ENCODE measurements around the gene TARDBP. TPM values are rescaled to one million over a fixed set of nuclear protein-coding genes. Genes with fewer than 3 reads are reported as not detected.

TARDBP gene
- polyA plus RNA-seq, 1 donor from 2014 or later, result 129 TPM

DNA sequence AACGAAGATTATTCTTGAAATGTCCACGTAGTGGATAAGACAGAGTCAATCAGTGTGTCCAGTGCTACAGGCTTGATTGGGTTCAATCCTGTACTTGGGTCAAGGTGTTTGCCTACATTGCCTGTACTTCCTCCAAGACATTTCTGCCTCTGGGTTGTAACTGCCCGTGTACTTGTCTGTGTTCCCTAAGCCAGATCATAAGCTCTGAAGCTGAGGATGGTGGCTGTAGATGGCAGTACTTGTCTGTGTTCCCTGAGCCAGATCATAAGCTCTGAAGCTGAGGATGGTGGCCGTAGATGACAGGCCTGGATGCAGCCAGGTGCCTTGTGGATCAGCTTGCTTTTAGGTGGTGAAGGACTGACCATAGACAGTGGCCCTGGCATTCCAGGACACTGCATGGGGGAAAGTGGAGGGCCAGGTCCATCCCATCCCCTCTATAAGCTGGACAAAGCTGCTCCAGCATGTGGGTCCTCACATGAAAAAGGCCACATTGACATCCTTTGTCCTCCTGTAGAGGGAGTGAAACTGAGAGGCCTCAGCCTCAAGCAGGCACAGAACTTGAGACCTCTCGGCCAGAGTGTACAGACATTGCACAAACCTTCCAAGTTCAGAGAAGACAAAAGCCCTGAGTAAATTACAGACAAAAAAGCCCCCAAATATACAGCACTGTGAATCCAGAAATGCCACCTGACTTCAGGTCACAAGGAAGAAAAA, 49.4 kb downstream of the TARDBP start:
- Histone ChIP-seq H3K27me3 (ENCODE audit: insufficient read depth, low read depth, low read length) (no peaks in the 10 kb centered on the region), H3K9me2 (ENCODE audit: insufficient read depth, low read length) (no peaks in the 10 kb centered on the region), H2AFZ (ENCODE audit: low read depth, low read length) (no peak overlapping the region), H3F3A (ENCODE audit: insufficient read depth, low read length, poor library complexity, severe bottlenecking) (no peaks in the 10 kb centered on the region), H3K27ac (ENCODE audit: low read length) (no peak overlapping the region), H3K79me2 (replicated peaks; ENCODE audit: insufficient read depth, low read length) (peaks cover 7% of the 10 kb centered on the region), H3K9me3 (ENCODE audit: low read length) (no peaks in the 10 kb centered on the region), H3K9ac (ENCODE audit: low read length) (no peak overlapping the region), H4K20me1 (ENCODE audit: insufficient read depth) (no peaks in the 10 kb centered on the region), H3K4me2 (ENCODE audit: low read length) (no peak overlapping the region), H3K36me3 (ENCODE audit: insufficient read depth, low read length) (peaks cover 10% of the 10 kb centered on the region), H3K4me3 (ENCODE audit: low read length) (no peak overlapping the region)
- TF ChIP-seq EZH2 (IDR thresholded peaks at IDR 0.05; ENCODE audit: borderline replicate concordance, insufficient read depth, low read length, poor library complexity, severe bottlenecking), result no peak
- TF ChIP-seq POLR2AphosphoS5 (IDR thresholded peaks at IDR 0.05), result no peak
- TF ChIP-seq, protein P1, sequence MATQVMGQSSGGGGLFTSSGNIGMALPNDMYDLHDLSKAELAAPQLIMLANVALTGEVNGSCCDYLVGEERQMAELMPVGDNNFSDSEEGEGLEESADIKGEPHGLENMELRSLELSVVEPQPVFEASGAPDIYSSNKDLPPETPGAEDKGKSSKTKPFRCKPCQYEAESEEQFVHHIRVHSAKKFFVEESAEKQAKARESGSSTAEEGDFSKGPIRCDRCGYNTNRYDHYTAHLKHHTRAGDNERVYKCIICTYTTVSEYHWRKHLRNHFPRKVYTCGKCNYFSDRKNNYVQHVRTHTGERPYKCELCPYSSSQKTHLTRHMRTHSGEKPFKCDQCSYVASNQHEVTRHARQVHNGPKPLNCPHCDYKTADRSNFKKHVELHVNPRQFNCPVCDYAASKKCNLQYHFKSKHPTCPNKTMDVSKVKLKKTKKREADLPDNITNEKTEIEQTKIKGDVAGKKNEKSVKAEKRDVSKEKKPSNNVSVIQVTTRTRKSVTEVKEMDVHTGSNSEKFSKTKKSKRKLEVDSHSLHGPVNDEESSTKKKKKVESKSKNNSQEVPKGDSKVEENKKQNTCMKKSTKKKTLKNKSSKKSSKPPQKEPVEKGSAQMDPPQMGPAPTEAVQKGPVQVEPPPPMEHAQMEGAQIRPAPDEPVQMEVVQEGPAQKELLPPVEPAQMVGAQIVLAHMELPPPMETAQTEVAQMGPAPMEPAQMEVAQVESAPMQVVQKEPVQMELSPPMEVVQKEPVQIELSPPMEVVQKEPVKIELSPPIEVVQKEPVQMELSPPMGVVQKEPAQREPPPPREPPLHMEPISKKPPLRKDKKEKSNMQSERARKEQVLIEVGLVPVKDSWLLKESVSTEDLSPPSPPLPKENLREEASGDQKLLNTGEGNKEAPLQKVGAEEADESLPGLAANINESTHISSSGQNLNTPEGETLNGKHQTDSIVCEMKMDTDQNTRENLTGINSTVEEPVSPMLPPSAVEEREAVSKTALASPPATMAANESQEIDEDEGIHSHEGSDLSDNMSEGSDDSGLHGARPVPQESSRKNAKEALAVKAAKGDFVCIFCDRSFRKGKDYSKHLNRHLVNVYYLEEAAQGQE (IDR thresholded peaks at IDR 0.05; ENCODE audit: borderline replicate concordance), result no peak
- TF ChIP-seq MXI1 (conservative IDR thresholded peaks at IDR 0.05; ENCODE audit: poor library complexity, severe bottlenecking), result no peak
- TF ChIP-seq EP300 (conservative IDR thresholded peaks at IDR 0.05; ENCODE audit: poor library complexity, severe bottlenecking), result no peak
- no peak for TF ChIP-seq SMC3 (conservative IDR thresholded peaks at IDR 0.05; ENCODE audit: poor library complexity)
- TF ChIP-seq, protein P2, sequence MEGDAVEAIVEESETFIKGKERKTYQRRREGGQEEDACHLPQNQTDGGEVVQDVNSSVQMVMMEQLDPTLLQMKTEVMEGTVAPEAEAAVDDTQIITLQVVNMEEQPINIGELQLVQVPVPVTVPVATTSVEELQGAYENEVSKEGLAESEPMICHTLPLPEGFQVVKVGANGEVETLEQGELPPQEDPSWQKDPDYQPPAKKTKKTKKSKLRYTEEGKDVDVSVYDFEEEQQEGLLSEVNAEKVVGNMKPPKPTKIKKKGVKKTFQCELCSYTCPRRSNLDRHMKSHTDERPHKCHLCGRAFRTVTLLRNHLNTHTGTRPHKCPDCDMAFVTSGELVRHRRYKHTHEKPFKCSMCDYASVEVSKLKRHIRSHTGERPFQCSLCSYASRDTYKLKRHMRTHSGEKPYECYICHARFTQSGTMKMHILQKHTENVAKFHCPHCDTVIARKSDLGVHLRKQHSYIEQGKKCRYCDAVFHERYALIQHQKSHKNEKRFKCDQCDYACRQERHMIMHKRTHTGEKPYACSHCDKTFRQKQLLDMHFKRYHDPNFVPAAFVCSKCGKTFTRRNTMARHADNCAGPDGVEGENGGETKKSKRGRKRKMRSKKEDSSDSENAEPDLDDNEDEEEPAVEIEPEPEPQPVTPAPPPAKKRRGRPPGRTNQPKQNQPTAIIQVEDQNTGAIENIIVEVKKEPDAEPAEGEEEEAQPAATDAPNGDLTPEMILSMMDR (IDR thresholded peaks at IDR 0.05; ENCODE audit: poor library complexity, severe bottlenecking), result no peak
- TF ChIP-seq TAF1 (IDR thresholded peaks at IDR 0.05; ENCODE audit: low read depth), result no peak
- no peak for TF ChIP-seq RAD21 (conservative IDR thresholded peaks at IDR 0.05)

DNA sequence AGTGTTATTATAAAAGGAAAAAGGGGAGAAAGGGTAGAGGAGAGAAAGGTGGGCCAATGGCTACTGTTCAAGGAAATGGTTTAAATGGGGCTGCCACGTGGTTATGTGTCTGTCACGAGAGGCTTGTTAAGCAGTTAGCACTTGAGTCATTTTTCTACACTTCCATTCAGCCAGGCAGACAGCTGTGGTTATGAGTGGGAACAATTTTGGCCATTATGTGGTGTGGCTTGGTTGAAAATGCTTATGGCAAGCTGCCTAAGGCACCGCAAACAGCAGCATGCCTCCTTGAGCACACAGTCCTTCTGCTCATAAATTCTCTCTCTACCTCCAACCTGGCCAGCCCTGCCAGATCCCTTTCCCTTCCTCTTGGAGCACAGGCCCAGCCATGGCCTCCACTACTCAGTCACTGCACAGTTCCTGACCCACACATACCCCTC, 50.5 kb downstream of the TARDBP start:
- Histone ChIP-seq H3K27me3 (ENCODE audit: insufficient read depth, low read depth, low read length) (no peaks in the 10 kb centered on the region), H3F3A (ENCODE audit: insufficient read depth, low read length, poor library complexity, severe bottlenecking) (no peaks in the 10 kb centered on the region), H3K36me3 (ENCODE audit: insufficient read depth, low read length) (peaks cover 15% of the 10 kb centered on the region), H2AFZ (ENCODE audit: low read depth, low read length) (no peak overlapping the region), H3K4me3 (ENCODE audit: low read length) (no peak overlapping the region), H3K9me2 (ENCODE audit: insufficient read depth, low read length) (no peaks in the 10 kb centered on the region), H3K9ac (ENCODE audit: low read length) (no peak overlapping the region), H3K79me2 (replicated peaks; ENCODE audit: insufficient read depth, low read length) (peaks cover 7% of the 10 kb centered on the region), H3K9me3 (ENCODE audit: low read length) (no peaks in the 10 kb centered on the region), H3K4me2 (ENCODE audit: low read length) (no peak overlapping the region), H4K20me1 (ENCODE audit: insufficient read depth) (no peaks in the 10 kb centered on the region), H3K27ac (ENCODE audit: low read length) (no peak overlapping the region)
- TF ChIP-seq, protein P2 (IDR thresholded peaks at IDR 0.05; ENCODE audit: poor library complexity, severe bottlenecking), result no peak
- no peak for TF ChIP-seq RAD21 (conservative IDR thresholded peaks at IDR 0.05)
- no peak for TF ChIP-seq TAF1 (IDR thresholded peaks at IDR 0.05; ENCODE audit: low read depth)
- TF ChIP-seq MXI1 (conservative IDR thresholded peaks at IDR 0.05; ENCODE audit: poor library complexity, severe bottlenecking), result no peak
- TF ChIP-seq EZH2 (IDR thresholded peaks at IDR 0.05; ENCODE audit: borderline replicate concordance, insufficient read depth, low read length, poor library complexity, severe bottlenecking), result no peak
- TF ChIP-seq EP300 (conservative IDR thresholded peaks at IDR 0.05; ENCODE audit: poor library complexity, severe bottlenecking), result no peak
- no peak for TF ChIP-seq SMC3 (conservative IDR thresholded peaks at IDR 0.05; ENCODE audit: poor library complexity)
- no peak for TF ChIP-seq POLR2AphosphoS5 (IDR thresholded peaks at IDR 0.05)
- TF ChIP-seq, protein P1 (IDR thresholded peaks at IDR 0.05; ENCODE audit: borderline replicate concordance), result no peak

Data from neural cell (in vitro differentiated cells).